Measurements from ENCODE around the gene KRTAP5-11. TPM values are rescaled to one million over a fixed set of nuclear protein-coding genes. Genes with fewer than 3 reads are reported as not detected.

Gene KRTAP5-11
- total RNA-seq, 1 donor from 2014 or later, result not detected

DNA sequence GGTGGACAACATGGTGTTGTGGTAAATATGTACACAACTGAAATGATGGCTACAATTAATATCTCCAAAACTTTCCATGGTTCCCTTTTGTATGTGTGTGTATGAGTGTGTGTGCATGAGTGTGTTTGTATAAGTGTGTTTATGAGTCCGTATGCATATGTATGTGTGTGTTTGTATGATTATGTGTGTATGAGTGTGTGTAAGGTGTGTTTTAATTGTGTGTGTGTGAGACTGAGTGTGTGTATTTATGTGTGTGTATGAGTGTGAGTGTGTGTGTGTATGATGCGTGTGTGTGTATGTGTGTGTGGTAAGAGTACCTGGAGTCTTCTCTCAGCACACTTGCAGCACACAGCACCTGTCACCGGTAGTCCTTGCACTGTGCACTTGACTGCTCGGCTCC, 26.7 kb downstream of the KRTAP5-11 start:
- TF ChIP-seq, protein P1, sequence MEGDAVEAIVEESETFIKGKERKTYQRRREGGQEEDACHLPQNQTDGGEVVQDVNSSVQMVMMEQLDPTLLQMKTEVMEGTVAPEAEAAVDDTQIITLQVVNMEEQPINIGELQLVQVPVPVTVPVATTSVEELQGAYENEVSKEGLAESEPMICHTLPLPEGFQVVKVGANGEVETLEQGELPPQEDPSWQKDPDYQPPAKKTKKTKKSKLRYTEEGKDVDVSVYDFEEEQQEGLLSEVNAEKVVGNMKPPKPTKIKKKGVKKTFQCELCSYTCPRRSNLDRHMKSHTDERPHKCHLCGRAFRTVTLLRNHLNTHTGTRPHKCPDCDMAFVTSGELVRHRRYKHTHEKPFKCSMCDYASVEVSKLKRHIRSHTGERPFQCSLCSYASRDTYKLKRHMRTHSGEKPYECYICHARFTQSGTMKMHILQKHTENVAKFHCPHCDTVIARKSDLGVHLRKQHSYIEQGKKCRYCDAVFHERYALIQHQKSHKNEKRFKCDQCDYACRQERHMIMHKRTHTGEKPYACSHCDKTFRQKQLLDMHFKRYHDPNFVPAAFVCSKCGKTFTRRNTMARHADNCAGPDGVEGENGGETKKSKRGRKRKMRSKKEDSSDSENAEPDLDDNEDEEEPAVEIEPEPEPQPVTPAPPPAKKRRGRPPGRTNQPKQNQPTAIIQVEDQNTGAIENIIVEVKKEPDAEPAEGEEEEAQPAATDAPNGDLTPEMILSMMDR (IDR thresholded peaks at IDR 0.05; ENCODE audit: unreplicated experiment), result no peak
- DNase-seq (ENCODE audit: low spot score in 2 of 2, unreplicated experiment in 2 of 2), result no peak
- H3K36me3 Mint-ChIP-seq, result no peaks in the 10 kb centered on the region
- H3K27ac Mint-ChIP-seq, result no peak overlapping the region
- H3K4me1 Mint-ChIP-seq, result no peaks in the 10 kb centered on the region
- H3K9me3 Mint-ChIP-seq, result peaks cover 17% of the 10 kb centered on the region
- H3K27me3 Mint-ChIP-seq (ENCODE audit: low read depth), result peaks cover 4% of the 10 kb centered on the region
- no peak overlapping the region for H3K4me3 Mint-ChIP-seq

DNA sequence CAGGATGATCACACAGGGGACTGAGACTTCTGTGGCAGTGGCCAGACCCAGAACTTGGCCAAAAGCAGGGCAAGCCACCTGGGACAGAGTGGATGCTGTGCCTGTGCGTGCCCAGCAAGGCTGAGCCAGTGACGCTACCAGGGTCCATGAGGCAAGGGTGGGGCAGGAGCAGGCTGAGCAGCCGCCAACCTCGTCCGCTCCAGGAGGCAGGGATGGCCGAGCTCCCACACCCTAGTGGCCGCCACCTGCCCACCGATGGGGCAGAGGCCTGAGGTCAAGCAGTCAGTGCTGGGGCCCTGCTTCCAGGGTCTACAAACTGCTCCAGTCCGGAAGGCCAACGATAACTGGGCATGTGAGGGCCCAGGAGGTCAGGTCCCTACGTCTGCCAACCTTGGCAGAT, 27.2 kb downstream of the KRTAP5-11 start:
- no peaks in the 10 kb centered on the region for H3K4me1 Mint-ChIP-seq
- no peaks in the 10 kb centered on the region for H3K36me3 Mint-ChIP-seq
- no peak overlapping the region for H3K27ac Mint-ChIP-seq
- peaks cover 3% of the 10 kb centered on the region for H3K27me3 Mint-ChIP-seq (ENCODE audit: low read depth)
- TF ChIP-seq, protein P1 (IDR thresholded peaks at IDR 0.05; ENCODE audit: unreplicated experiment), result no peak
- H3K4me3 Mint-ChIP-seq, result no peak overlapping the region
- DNase-seq (ENCODE audit: low spot score in 2 of 2, unreplicated experiment in 2 of 2), result no peak
- peaks cover 13% of the 10 kb centered on the region for H3K9me3 Mint-ChIP-seq

DNA sequence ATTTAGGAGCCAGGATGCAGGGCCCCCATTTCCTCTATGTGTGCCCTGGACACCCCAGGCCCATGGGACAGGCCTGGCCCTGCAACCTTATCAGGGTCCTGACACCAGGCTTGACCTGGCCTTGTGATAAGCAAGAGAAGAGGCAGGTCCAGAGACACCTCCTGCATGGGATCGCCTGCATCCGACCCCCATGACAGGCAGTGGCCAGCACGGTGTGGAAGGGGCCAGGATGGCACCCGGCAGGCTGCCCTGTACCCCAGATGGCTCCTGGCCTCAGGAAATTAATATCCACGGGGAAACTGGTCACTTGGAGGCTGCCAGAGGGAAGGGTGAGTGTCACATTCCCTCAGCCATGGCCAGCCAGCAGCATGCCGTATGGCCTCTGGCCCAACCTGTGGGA, 27.7 kb downstream of the KRTAP5-11 start:
- Mint-ChIP-seq H3K4me1 (no peaks in the 10 kb centered on the region), H3K36me3 (no peaks in the 10 kb centered on the region), H3K27me3 (ENCODE audit: low read depth) (peaks cover 3% of the 10 kb centered on the region), H3K9me3 (peaks cover 7% of the 10 kb centered on the region), H3K4me3 (no peak overlapping the region), H3K27ac (no peak overlapping the region)
- TF ChIP-seq, protein P1 (IDR thresholded peaks at IDR 0.05; ENCODE audit: unreplicated experiment), result no peak
- DNase-seq (ENCODE audit: low spot score in 2 of 2, unreplicated experiment in 2 of 2), result no peak

DNA sequence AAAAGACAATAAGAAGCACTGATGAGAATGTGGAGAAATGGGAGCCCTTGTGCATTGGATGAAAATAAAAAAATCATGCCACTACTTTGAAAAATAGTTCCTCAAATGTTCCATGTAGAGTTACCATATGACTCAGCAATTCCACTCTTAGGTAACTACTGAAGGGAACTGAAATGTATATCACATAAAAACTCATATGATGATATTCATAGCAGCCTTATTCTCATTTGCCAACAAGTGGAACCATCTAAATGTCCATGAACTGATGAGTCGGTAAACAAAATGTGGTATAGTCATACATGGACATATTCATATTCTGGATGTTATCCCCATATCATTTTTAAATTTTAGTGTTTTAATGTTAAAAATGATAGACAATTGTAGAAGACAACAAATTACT, 31.0 kb downstream of the KRTAP5-11 start:
- no peak overlapping the region for H3K4me3 Mint-ChIP-seq
- TF ChIP-seq, protein P1 (IDR thresholded peaks at IDR 0.05; ENCODE audit: unreplicated experiment), result no peak
- H3K4me1 Mint-ChIP-seq, result no peaks in the 10 kb centered on the region
- no peak overlapping the region for H3K27ac Mint-ChIP-seq
- H3K9me3 Mint-ChIP-seq, result no peaks in the 10 kb centered on the region
- no peak for DNase-seq (ENCODE audit: low spot score in 2 of 2, unreplicated experiment in 2 of 2)
- peaks cover 22% of the 10 kb centered on the region for H3K27me3 Mint-ChIP-seq (ENCODE audit: low read depth)
- no peaks in the 10 kb centered on the region for H3K36me3 Mint-ChIP-seq

DNA sequence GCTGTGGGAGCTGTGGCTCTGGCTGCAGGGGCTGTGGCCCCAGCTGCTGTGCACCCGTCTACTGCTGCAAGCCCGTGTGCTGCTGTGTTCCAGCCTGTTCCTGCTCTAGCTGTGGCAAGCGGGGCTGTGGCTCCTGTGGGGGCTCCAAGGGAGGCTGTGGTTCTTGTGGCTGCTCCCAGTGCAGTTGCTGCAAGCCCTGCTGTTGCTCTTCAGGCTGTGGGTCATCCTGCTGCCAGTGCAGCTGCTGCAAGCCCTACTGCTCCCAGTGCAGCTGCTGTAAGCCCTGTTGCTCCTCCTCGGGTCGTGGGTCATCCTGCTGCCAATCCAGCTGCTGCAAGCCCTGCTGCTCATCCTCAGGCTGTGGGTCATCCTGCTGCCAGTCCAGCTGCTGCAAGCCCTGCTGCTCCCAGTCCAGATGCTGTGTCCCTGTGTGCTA, 33.9 kb downstream of the KRTAP5-11 start:
- Mint-ChIP-seq H3K36me3 (no peaks in the 10 kb centered on the region), H3K4me3 (no peak overlapping the region), H3K27me3 (ENCODE audit: low read depth) (peaks cover 22% of the 10 kb centered on the region), H3K27ac (no peak overlapping the region), H3K4me1 (no peaks in the 10 kb centered on the region), H3K9me3 (peaks cover 7% of the 10 kb centered on the region)
- DNase-seq (ENCODE audit: low spot score in 2 of 2, unreplicated experiment in 2 of 2), result no peak
- TF ChIP-seq, protein P1 (IDR thresholded peaks at IDR 0.05; ENCODE audit: unreplicated experiment), result no peak

DNA sequence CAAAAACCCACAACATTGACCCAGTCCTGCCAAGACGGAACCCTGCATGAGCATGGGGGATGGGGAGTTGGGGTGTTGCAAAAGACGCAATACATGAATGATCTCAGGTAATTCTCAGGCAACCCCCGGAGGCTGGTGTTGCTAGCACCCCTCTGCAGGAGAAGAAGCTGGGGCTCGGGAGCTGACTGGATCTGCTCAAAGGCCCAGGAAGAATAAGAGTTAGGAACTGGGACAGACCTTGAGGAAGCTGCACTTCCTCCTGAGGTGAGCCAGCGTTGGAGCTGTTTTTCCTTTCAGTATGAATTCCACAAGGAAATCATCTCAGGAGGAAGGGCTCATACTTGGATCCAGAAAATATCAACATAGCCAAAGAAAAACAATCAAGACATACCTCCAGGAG, 34.6 kb downstream of the KRTAP5-11 start, which contains the start of gene KRTAP5-9:
Gene KRTAP5-9, plus strand, starts transcription at position 301 of the 400 bp plus-strand sequence. CDS start 238 bp downstream, outside the sequence.
- Mint-ChIP-seq H3K4me3 (no peak within 1 kb of the TSS), H3K4me1 (peaks cover 3% of the 10 kb centered on the region), H3K9me3 (peaks cover 7% of the 10 kb centered on the region), H3K27ac (no peak within 1 kb of the TSS), H3K27me3 (ENCODE audit: low read depth) (peaks cover 22% of the 10 kb centered on the region), H3K36me3 (no peaks in the 10 kb centered on the region)
- TF ChIP-seq, protein P1 (IDR thresholded peaks at IDR 0.05; ENCODE audit: unreplicated experiment), result no peak
- DNase-seq (ENCODE audit: low spot score in 2 of 2, unreplicated experiment in 2 of 2), result no peak
